Vagina (tissue), 2 donors: Measurements from ENCODE around the gene SCARB1. TPM values are rescaled to one million over a fixed set of nuclear protein-coding genes. Genes with fewer than 3 reads are reported as not detected.
A peak's percentile ranks its signal among the peaks of the same experiment; 100 is the strongest.

Experiments used
- DNase-seq, 2 donors: peaks; one replicate each; pipeline ENCODE4 v3.0.0-alpha.2; 2017; ENCODE audit errors: extremely low spot score in 2 of 2
- H3K27ac ChIP-seq: fragments of 200-600 bp; sonication (generic); one replicate; pipeline ENCODE4 v1.5.1; 2019
- H3K27me3 ChIP-seq: fragments of 200-600 bp; sonication (generic); one replicate; pipeline ENCODE4 v1.5.1; 2019
- H3K36me3 ChIP-seq, 2 donors: fragments of 200-600 bp; sonication (generic); one replicate each; pipeline ENCODE4 v1.5.1; 2017 to 2019
- H3K4me1 ChIP-seq: fragments of 200-600 bp; sonication (generic); one replicate; pipeline ENCODE4 v1.5.1; 2019
- H3K4me3 ChIP-seq, 2 donors: fragments of 200-600 bp; sonication (generic); 1 replicate in 1 of 2; 2 replicates in 1 of 2; pipeline ENCODE4 v1.5.1; 2016 to 2019
- H3K9me3 ChIP-seq: fragments of 200-600 bp; sonication (generic); one replicate; pipeline ENCODE4 v1.5.1; 2019
- CTCF ChIP-seq, 3 experiments: fragments of 450-650 bp in 2 of 3; fragments of 200-600 bp in 1 of 3; sonication (generic) in 1 of 3; IDR thresholded peaks; one replicate each; pipeline ENCODE4 v1.5.1; 2017 to 2019; ENCODE audit warnings: antibody characterized with exemption in 3 of 3, mild to moderate bottlenecking in 2 of 3, moderate library complexity in 2 of 3
- POLR2A ChIP-seq, 2 donors: fragments of 450-650 bp; IDR thresholded peaks; one replicate each; pipeline ENCODE4 v1.6.1; 2017; ENCODE audit warnings: antibody characterized with exemption in 2 of 2, mild to moderate bottlenecking in 2 of 2, moderate library complexity in 2 of 2
- POLR2AphosphoS5 ChIP-seq, 2 donors: sonication (generic); formaldehyde crosslinking; IDR thresholded peaks; one replicate each; pipeline ENCODE4 v1.9.0; 2017; ENCODE audit warnings: antibody characterized with exemption in 2 of 2, mild to moderate bottlenecking in 2 of 2, low read depth in 1 of 2; ENCODE audit not compliant: insufficient read depth in 1 of 2
- intact Hi-C: fragments of 100-400 bp; cut with DNase I; formaldehyde crosslinking; loops from one replicate; pipeline ENCODE4 v1.15.1; 2023
- total RNA-seq: library from RNA; depleted of rRNA; stranded (reverse); fragments of >200 nt; gene quantifications from one replicate; pipeline ENCODE4 v1.2.3, GENCODE V29; 2016

Gene SCARB1
- total RNA-seq, 1 donor from 2014 or later = 20.6 TPM

GRCh38 chr12:124786061-124786964 is 77.4 kb downstream of the SCARB1 start:
- H3K27ac ChIP-seq = no peak overlapping the region
- no peaks in the 10 kb centered on the region for H3K27me3 ChIP-seq
- H3K4me1 ChIP-seq = no peaks in the 10 kb centered on the region
- TF ChIP-seq CTCF (IDR thresholded peaks at IDR 0.05) (no peak), POLR2A (IDR thresholded peaks at IDR 0.05) (no peak), POLR2AphosphoS5 (IDR thresholded peaks at IDR 0.05; ENCODE audit: insufficient read depth in 1 of 2, low read depth in 1 of 2) (peak in 1 of 2 donors; percentile 66)
- H3K4me3 ChIP-seq = peak overlapping the region in 1 of 2 donors; percentile 32
- intact Hi-C loops = no loop called here
- no peak for DNase-seq
- no peaks in the 10 kb centered on the region for H3K36me3 ChIP-seq
- no peaks in the 10 kb centered on the region for H3K9me3 ChIP-seq

GRCh38 chr12:124784871-124785572 is 78.6 kb downstream of the SCARB1 start:
- H3K36me3 ChIP-seq = no peaks in the 10 kb centered on the region
- no peaks in the 10 kb centered on the region for H3K9me3 ChIP-seq
- H3K27me3 ChIP-seq = no peaks in the 10 kb centered on the region
- H3K27ac ChIP-seq = no peak overlapping the region
- H3K4me1 ChIP-seq = no peaks in the 10 kb centered on the region
- DNase-seq = no peak
- H3K4me3 ChIP-seq = no peak overlapping the region
- no peak for TF ChIP-seq POLR2A (IDR thresholded peaks at IDR 0.05)
- TF ChIP-seq POLR2AphosphoS5 (IDR thresholded peaks at IDR 0.05; ENCODE audit: insufficient read depth in 1 of 2, low read depth in 1 of 2) = no peak
- no peak for TF ChIP-seq CTCF (IDR thresholded peaks at IDR 0.05)
- intact Hi-C loops = no loop called here

DNA sequence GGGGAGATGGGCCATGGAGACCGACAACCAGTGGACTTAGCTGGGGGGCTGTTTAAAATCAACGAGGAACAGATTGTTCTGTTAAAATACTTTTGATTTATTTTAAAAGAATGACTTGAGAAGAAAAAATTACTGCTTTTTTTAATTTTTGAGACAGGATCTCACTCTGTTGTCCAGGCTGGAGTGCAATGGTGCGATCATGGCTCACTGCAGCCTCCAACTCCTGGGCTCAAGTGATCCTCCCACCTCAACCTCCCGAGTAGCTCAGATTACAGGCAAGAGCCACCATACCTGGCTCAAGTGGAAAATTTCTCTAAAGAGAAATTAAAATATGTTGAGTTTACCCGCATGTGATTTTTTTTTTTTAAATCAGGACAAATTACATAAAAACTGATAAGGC is 80.6 kb downstream of the SCARB1 start:
- TF ChIP-seq POLR2AphosphoS5 (IDR thresholded peaks at IDR 0.05; ENCODE audit: insufficient read depth in 1 of 2, low read depth in 1 of 2) (no peak), CTCF (IDR thresholded peaks at IDR 0.05) (no peak), POLR2A (IDR thresholded peaks at IDR 0.05) (no peak)
- no peaks in the 10 kb centered on the region for H3K4me1 ChIP-seq
- H3K4me3 ChIP-seq = no peak overlapping the region
- no peak for DNase-seq
- no peak overlapping the region for H3K27ac ChIP-seq
- H3K9me3 ChIP-seq = no peaks in the 10 kb centered on the region
- intact Hi-C loops = no loop called here
- no peaks in the 10 kb centered on the region for H3K36me3 ChIP-seq
- H3K27me3 ChIP-seq = no peaks in the 10 kb centered on the region

GRCh38 chr12:124782132-124782531 is 81.5 kb downstream of the SCARB1 start:
- intact Hi-C loops = no loop called here
- Histone ChIP-seq H3K9me3 (no peaks in the 10 kb centered on the region), H3K4me3 (no peak overlapping the region), H3K36me3 (no peaks in the 10 kb centered on the region), H3K4me1 (no peaks in the 10 kb centered on the region), H3K27me3 (no peaks in the 10 kb centered on the region), H3K27ac (no peak overlapping the region)
- no peak for DNase-seq
- TF ChIP-seq CTCF (IDR thresholded peaks at IDR 0.05) = no peak
- no peak for TF ChIP-seq POLR2A (IDR thresholded peaks at IDR 0.05)
- no peak for TF ChIP-seq POLR2AphosphoS5 (IDR thresholded peaks at IDR 0.05; ENCODE audit: insufficient read depth in 1 of 2, low read depth in 1 of 2)
